D721Med (cell line): ENCODE data around the gene KANTR.

ENCODE experiments used
- DNase-seq: peaks from one replicate; pipeline ENCODE4 v3.0.0; 2011; ENCODE audit warnings: low spot score; ENCODE audit not compliant: insufficient read length
- FAIRE-seq: peaks from 2 replicates; lab custom pipeline; 2011; peaks lifted over from hg19 to GRCh38; lab: Jason Lieb, UNC
- TF ChIP-seq, protein P1 (sequence below): IDR thresholded peaks from 2 replicates; pipeline ENCODE4 v1.5.1; 2012; ENCODE audit warnings: mild to moderate bottlenecking, control low read depth; ENCODE audit not compliant: insufficient read depth; ENCODE audit errors: missing control alignments

Gene KANTR

DNA sequence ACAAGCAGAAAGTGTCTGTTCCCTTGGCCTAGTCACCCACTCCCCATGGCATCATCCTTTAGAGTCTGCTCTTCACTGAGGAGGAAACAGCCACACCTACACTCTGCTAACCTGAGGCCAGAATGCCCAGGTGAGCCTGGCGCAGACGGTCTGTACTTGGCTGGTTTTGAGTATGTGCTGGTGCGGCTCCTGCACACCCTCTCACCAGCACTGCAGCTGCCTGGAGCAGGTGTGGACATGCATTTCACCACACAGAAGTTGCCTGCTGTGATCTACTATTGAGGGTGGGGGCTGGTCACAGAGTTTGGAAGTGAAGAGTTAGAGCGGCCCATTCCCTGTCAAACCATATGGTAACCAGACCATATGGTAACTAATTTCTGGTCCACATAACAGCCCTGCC lies 39.5 kb downstream of the KANTR start:
- no peak for DNase-seq
- no peak for FAIRE-seq

DNA sequence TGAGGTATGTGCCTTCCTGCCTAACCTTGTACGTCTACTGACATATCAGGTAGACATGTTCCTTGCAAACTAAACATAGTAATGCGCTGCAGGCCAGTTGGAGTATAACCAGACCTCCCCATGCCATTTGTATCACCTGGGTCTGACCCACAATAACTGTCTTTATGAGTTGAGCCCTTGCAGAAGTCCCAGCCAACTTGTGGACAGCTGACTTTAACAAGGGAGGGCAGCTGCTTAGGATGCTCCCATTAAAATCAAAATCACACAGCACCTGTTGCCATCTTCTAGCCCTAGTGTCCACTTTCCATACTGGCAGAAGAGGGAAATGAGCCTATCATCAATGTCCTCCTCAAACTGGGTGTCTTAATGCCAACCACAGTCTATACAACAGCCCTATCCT lies 41.6 kb downstream of the KANTR start:
- FAIRE-seq (no peak), DNase-seq (no peak)
- TF ChIP-seq, protein P1, sequence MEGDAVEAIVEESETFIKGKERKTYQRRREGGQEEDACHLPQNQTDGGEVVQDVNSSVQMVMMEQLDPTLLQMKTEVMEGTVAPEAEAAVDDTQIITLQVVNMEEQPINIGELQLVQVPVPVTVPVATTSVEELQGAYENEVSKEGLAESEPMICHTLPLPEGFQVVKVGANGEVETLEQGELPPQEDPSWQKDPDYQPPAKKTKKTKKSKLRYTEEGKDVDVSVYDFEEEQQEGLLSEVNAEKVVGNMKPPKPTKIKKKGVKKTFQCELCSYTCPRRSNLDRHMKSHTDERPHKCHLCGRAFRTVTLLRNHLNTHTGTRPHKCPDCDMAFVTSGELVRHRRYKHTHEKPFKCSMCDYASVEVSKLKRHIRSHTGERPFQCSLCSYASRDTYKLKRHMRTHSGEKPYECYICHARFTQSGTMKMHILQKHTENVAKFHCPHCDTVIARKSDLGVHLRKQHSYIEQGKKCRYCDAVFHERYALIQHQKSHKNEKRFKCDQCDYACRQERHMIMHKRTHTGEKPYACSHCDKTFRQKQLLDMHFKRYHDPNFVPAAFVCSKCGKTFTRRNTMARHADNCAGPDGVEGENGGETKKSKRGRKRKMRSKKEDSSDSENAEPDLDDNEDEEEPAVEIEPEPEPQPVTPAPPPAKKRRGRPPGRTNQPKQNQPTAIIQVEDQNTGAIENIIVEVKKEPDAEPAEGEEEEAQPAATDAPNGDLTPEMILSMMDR, result no peak

More for the DNA sequence above, 39.5 kb downstream of the KANTR start:
- TF ChIP-seq, protein P1, result no peak

DNA sequence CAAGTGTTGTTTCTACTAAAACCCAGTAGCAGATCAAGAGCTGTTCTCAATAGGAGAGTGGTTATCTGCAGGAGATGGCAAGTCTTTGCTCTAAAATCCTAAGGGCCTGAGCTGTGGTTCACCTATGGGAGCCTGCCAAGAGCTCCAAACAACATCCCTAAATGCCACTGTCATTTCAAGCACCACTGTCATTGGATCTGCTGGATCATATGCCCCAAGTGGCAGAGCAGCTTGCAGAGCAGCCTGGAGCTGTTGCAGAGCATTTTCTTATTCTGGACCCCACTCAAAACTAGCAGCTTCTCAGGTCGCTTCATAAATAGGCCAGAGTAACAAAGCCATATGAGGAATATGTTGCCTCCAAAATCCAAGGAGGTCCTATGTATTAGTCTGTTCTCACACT lies 59.6 kb downstream of the KANTR start:
- no peak for DNase-seq
- FAIRE-seq, result no peak
- TF ChIP-seq, protein P1, result no peak

DNA sequence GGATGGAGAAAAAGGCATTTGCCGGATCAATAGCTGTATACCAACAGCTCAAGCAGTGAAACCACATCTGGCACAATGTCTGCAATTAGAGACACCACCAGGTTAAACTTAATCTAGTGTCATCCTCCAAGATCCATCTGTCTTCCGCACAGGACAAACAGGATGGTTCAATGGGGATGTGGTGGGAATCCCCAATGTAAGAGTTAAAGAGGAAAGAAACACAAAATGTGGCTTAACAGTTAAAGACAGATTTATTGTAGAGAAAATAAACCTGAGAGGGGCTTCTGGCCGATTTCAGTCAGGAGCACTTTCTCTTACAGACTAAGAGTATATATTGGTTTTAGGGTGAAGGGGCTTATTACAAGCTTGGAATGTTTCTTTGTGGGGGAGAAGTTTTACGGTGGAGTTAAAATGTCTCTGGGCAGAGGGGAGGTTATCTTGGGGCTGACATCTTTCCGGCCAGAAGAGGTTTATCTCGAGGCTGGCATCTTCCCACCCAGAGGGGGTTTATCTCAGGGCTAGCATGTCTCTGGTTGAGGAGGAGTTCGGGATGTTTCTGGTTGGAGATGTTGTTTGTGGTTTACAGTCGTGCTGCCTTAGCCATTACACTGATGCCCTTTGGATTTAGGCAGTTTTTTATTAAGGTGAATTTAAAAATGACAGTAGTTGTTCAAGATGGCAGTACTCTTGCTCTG lies 61.7 kb downstream of the KANTR start:
- no peak for FAIRE-seq
- DNase-seq, result no peak
- TF ChIP-seq, protein P1, result no peak

DNA sequence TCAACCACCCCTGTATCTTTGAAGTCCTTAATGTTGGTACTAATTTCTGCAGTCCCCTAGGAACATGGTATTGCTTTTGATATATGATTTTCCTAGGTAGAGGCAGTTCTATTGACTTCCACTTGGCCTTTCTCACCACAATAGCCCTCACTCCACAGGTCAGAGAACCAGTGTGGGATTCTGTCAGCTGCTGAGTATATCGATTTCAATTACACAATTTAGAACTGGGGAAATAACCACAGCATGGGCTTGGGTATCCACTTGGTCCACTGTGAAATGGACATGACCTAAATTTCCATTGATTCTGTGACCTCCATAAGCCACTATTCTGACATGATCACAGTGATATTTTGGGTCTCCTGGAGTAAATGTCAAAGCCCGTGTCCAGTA lies 62.3 kb downstream of the KANTR start:
- DNase-seq, result no peak
- TF ChIP-seq, protein P1, result no peak
- FAIRE-seq, result no peak

DNA sequence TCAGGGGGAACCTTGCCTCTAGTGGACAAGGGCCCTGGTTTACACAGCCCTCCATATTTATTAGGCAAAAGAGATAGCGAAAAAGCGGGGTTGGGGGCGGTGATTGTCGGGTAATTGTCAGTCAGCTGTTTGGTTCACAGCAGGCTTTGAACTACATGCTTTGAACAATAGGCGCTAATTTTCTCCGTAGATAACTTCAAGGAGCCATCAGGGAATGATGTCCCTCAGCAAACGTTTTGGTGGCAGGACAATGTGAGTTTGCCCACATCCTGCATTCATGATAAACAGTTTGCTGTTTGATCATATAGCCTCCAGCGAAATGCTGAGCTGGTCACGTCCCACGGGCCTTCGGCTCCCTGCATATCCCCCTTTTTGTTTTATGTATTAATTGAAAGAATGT lies 65.2 kb downstream of the KANTR start:
- TF ChIP-seq, protein P1, result no peak
- no peak for DNase-seq
- FAIRE-seq, result no peak

DNA sequence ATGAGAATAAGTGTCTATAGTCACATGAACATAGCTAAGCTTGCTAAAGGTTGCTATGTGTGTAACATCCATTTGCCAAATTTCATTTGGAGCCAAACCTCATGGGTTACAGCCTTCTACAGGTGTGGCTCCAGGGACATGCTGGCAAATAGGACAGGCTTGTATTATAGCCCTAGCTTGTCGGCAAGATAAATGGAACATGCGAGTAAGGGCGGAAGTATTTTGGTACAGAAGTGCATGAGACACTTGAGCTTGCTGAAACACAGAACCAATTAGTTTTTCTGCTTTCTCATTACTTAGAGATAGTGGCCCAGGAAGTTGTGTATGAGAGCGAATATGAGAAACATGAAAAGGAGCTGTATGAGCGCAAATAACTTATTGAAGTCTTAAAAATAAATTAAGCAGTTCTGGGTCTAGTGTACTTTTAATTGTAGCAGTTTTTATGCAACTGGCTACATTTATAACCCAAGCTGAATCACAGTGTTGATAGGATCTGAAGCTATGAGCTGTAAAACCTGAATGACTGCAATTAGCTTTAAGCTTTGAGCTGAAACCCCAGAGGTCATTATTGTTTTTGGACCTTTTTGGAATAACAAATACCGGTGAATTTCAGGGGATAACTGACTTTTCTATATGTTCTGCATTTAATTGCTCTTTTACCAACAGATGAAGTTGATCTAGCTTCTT lies 66.5 kb downstream of the KANTR start:
- no peak for FAIRE-seq
- TF ChIP-seq, protein P1, result no peak
- DNase-seq, result no peak
